Stimulated activated CD4-positive, alpha-beta T cell treated with anti-CD3 and anti-CD28 coated beads, Interleukin-1b, Interleukin-23, amount 100 ng/mL, for 1 hour (primary cell): Measurements from ENCODE around the gene TERC.

Experiments
- DNase-seq, 2 donors: peaks; one replicate each; pipeline ENCODE4 v3.0.0-alpha.2; 2020; ENCODE audit warnings: low read depth in 2 of 2

The TERC gene

GRCh38 chr3:169764882-169765612 lies at the start of gene TERC:
Gene TERC, minus strand, starts transcription at chr3:169765060.
- peak; percentile 76 to 86 for DNase-seq

GRCh38 chr3:169813757-169814517 lies 49.1 kb upstream of the TERC start:
- DNase-seq: peak in 1 of 2 donors; percentile 44

- no peak for DNase-seq
Measured at GRCh38 chr3:169813278-169813677, 48.4 kb upstream of the TERC start.

DNA sequence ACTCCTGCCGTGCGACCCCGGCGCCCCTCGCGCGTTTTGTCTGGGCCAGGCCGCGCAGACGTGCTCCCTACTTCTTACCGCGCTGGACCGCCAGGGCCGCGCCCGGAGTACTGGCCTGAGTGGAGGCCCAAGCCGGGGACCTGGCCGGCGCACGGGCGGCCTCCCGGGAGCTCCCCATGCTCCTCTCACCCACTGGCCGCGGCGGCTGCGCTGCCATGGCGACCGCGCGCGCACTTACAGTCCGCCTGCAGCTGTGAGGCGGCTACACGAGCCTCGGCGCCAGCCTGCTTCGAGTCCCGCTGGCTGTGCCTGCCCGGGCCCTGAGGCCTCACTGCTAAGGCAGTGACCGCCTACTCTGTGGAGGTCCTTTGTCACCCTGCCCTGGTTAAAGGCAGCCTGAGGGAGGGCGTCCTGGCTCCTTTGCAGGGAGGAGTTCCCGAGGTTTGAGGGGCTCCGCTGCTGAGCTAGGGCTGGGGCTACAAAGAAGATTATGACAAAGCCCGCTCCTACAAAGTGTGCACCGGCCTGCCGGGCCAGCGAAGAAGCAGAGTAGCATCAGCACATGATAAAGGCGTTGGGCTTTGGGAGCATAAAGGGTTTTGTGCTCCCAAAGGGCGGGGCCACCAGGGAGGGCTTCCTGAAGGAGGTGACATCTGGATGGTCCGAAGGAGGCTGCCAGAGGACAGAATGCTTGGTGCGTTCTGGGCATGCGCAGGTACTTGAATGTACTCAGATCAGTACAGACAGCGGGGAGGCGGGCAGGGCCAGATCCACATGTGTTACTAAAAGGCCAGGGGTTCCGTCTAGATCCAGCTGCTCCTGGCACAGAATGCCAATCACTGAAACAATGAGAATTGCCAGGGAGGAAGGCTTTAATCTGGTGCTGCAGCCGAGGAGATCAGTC lies 47.7 kb upstream of the TERC start, which contains the start of the genes LRRC34 and LRRIQ4:
TSS of gene LRRC34 (minus strand) at position 573 of the 904 bp plus-strand sequence. CDS start at position 217, 356 bp downstream.
TSS of gene LRRIQ4 (plus strand) at position 539 of the 904 bp plus-strand sequence. CDS start 9,052 bp downstream, outside the sequence.
- DNase-seq: peak in 1 of 2 donors; percentile 48

GRCh38 chr3:169811631-169812331 lies 46.9 kb upstream of the TERC start:
- DNase-seq: no peak

DNA sequence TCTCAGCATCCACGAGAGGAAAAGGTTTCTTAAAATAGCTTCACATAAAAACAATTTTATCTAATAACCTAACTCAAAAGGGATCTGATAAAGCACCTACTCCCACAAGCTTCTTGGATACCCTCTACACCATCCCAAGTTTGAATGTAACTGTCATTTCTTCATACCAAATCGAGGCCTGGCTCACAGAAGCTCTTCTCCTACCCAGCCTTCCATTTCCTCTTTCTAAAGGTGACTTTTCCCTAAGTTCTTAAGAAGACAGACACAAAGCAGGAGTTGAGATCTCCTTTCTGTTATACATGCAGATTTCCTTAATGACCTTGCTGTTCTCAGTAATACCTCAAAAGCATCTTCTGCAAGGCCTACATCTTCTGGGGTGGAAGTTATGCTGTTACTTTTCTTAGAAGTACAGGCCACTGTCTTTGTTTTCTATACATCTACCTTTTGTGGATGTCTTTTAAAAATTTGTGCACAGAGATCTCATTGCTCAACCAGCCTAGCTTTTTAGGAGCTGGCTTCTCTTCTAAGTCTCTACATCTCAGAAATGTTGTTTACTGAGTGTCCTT lies 44.5 kb upstream of the TERC start:
- DNase-seq: no peak

DNA sequence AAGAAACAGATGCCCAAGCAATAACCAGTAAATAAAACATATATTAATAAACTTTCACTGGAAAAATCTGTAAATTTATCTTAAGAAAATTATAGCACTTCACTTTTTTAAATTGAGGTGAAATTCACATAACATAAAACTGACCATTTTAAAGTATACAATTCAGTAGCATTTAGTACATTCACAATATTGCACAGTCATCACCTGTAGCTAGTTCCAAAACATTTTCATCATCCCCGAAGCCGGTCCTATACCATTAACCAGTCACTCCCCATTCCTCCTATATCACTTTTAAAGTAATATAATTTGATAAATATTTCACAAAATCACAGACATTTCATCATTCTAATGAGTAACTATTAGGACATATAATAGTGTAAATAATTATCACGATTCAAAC lies 39.8 kb upstream of the TERC start:
- DNase-seq: no peak

- no peak for DNase-seq
Measured at GRCh38 chr3:169792359-169792758, 27.5 kb upstream of the TERC start.

- DNase-seq: no peak
Measured at GRCh38 chr3:169790687-169791429, 26.0 kb upstream of the TERC start.

- DNase-seq: no peak
Measured at GRCh38 chr3:169790219-169790618, 25.4 kb upstream of the TERC start.

GRCh38 chr3:169787791-169788190 lies 22.9 kb upstream of the TERC start:
- no peak for DNase-seq

DNA sequence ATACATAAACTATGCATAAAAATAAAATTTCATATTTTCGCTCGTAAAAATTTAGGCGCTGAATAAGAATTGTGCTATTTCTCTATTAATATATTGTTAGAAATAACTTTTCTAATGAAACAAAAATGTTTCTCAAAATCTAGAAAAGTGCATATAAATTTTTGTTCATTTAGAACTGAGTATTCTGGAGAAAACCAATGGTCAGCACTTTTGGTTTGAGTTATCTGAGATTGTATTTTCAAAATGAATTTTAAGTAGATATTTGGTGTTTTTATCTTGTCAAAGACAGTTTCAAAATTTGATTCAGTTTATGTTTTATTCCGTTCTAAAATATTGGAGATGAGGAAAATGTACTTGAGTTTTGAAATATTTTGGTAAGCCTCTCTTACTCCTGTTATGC lies 22.3 kb upstream of the TERC start:
- DNase-seq: no peak

GRCh38 chr3:169781209-169781855 lies 16.5 kb upstream of the TERC start:
- DNase-seq: no peak

- no peak for DNase-seq
Measured at GRCh38 chr3:169780742-169781141, 15.9 kb upstream of the TERC start.

GRCh38 chr3:169777822-169778221 lies 13.0 kb upstream of the TERC start:
- DNase-seq: no peak

DNA sequence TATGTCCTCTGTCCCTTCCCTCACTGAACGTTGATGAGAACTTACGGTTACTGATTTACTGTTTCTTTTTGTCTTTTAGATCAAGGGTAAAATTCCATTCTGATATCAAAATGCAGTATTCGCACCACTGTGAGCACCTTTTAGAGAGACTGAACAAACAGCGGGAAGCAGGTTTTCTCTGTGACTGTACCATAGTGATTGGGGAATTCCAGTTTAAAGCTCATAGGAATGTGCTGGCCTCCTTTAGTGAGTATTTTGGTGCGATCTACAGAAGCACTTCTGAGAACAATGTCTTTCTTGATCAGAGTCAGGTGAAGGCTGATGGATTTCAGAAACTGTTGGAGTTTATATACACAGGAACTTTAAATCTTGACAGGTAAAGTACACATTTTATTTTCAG lies 9.3 kb upstream of the TERC start:
- no peak for DNase-seq

- DNase-seq: peak; percentile 67 to 86
Measured at GRCh38 chr3:169772897-169773816, 8.3 kb upstream of the TERC start, which contains the start of gene MYNN. Gene MYNN, plus strand, starts transcription at chr3:169773396. Its CDS starts 900 bp downstream, at chr3:169774296.

DNA sequence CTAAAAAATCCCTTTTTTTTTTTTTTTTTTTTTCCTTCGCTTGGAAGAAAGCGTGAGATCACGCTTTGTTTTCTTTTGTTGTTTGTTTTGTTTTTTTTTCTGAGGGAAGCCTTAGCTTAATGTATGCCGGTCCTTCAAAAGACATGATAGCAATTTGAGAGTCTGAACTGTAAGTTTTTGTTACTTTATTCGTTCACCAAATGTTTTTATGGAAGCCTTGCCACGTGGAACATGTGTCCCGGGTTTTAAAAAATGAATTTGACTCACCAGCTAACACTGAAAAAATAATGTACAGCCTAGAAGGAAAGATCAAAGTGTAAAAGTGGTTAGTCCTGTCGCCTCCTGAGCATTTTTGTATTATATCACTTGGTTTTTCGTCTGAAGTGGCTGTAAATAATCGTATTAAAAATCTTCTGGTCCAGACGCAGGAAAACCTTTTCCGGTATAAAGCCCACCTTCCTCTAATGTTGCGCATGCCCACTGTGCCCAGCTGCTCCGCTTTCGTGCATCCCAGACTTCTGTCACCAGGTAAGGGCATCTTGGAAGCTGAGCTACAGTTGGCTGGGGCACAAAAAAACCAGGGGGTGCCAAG lies 7.5 kb upstream of the TERC start:
- no peak for DNase-seq
